A549 (cell line): ENCODE results near the gene IARS1. TPM values are rescaled to one million over a fixed set of nuclear protein-coding genes. Genes with fewer than 3 reads are reported as not detected.

Experiments used
- ATAC-seq, 2 experiments: fragments of 200-7000 bp in 1 of 2; fragments of >200 bp in 1 of 2; cut with Nextera tagmentation in 1 of 2; cut with Tn5 transposase in 1 of 2; 3 replicates each; pipeline versions ENCODE4 v1.8.0 to v1.9.1; 2018 to 2020; ENCODE audit warnings: mild to moderate bottlenecking in 1 of 2, moderate library complexity in 1 of 2
- CTCF ChIA-PET: fragments of 300-600 bp; sonication (Branson Sonifier 250); formaldehyde crosslinking; extraction: SDS; loops from one replicate; lab custom pipeline; 2021; ENCODE audit warnings: antibody characterized with exemption, inconsistent platforms; lab: Yijun Ruan, JAX
- POLR2A ChIA-PET: fragments of 350-600 bp; formaldehyde crosslinking; extraction: SDS; loops from one replicate; lab custom pipeline; 2021; ENCODE audit warnings: antibody characterized with exemption, inconsistent platforms; lab: Yijun Ruan, JAX
- DNase-seq, 2 experiments: peaks; one replicate each; pipeline versions ENCODE4 v3.0.0 to v3.0.0-alpha.2; 2011 to 2016; ENCODE audit warnings: low read depth in 1 of 2, low spot score in 1 of 2
- FAIRE-seq: peaks from 2 replicates; lab custom pipeline; 2011; peaks lifted over from hg19 to GRCh38; lab: Jason Lieb, UNC
- H3K27ac ChIP-seq, 2 experiments: fragments of >200 bp; sonication (Bioruptor Twin); formaldehyde crosslinking; 3 replicates each; pipeline ENCODE4 v1.5.1; 2016 to 2017
- H3K4me1 ChIP-seq: fragments of >200 bp; sonication (Bioruptor Twin); formaldehyde crosslinking; 3 replicates; pipeline ENCODE4 v1.6.1; 2016
- H3K4me2 ChIP-seq: fragments of >200 bp; sonication (Bioruptor Twin); formaldehyde crosslinking; 3 replicates; pipeline ENCODE4 v1.6.1; 2016
- H3K4me3 ChIP-seq: fragments of >200 bp; sonication (Bioruptor Twin); formaldehyde crosslinking; 3 replicates; pipeline ENCODE4 v1.5.1; 2016
- H3K9me3 ChIP-seq: fragments of >200 bp; sonication (Bioruptor Twin); formaldehyde crosslinking; 3 replicates; pipeline ENCODE4 v1.6.1; 2016
- CBX2 ChIP-seq: fragments of 200-600 bp; sonication (generic); IDR thresholded peaks from 2 replicates; pipeline ENCODE4 v1.6.1; 2016; ENCODE audit warnings: low read depth, mild to moderate bottlenecking, borderline replicate concordance
- CHD4 ChIP-seq: fragments of 200-600 bp; sonication (generic); IDR thresholded peaks from 2 replicates; pipeline ENCODE4 v1.6.1; 2016; ENCODE audit warnings: antibody characterized with exemption, mild to moderate bottlenecking, borderline replicate concordance
- HOXA7 ChIP-seq: fragments of 250-450 bp; sonication (Bioruptor Pico); IDR thresholded peaks from 2 replicates; pipeline ENCODE4 v1.5.0; 2020; ENCODE audit warnings: mild to moderate bottlenecking, moderate library complexity
- JUN ChIP-seq, 2 experiments: fragments of >200 bp; sonication (Bioruptor Twin); formaldehyde crosslinking; IDR thresholded peaks; 2 replicates in 1 of 2; 3 replicates in 1 of 2; pipeline ENCODE4 v1.6.1; 2016 to 2017
- MAFK ChIP-seq: fragments of 450-650 bp; IDR thresholded peaks from 2 replicates; pipeline ENCODE4 v1.6.1; 2014; ENCODE audit not compliant: partially characterized antibody
- MAX ChIP-seq: IDR thresholded peaks from 2 replicates; pipeline ENCODE4 v1.6.1; 2012
- MYC ChIP-seq: IDR thresholded peaks from 2 replicates; pipeline ENCODE4 v1.6.1; 2012; ENCODE audit warnings: mild to moderate bottlenecking, inconsistent platforms, low read length, improper control_type of control experiment, borderline replicate concordance
- NPAS2 ChIP-seq: fragments of 250-450 bp; sonication (Bioruptor Pico); IDR thresholded peaks from 2 replicates; pipeline ENCODE4 v1.8.0; 2022; ENCODE audit warnings: mild to moderate bottlenecking, moderate library complexity, borderline replicate concordance
- RAD21 ChIP-seq, 2 experiments: fragments of >200 bp in 1 of 2; sonication (Bioruptor Twin) in 1 of 2; formaldehyde crosslinking in 1 of 2; IDR thresholded peaks in 1 of 2; conservative IDR thresholded peaks in 1 of 2; 2 replicates in 1 of 2; 3 replicates in 1 of 2; pipeline ENCODE4 v1.6.1; 2012 to 2018; ENCODE audit warnings: inconsistent platforms in 1 of 2
- RCOR1 ChIP-seq: fragments of 150-350 bp; IDR thresholded peaks from 2 replicates; pipeline ENCODE4 v1.6.1; 2014; ENCODE audit warnings: antibody characterized with exemption, low read length, low read depth
- SREBF2 ChIP-seq: fragments of 450-650 bp; IDR thresholded peaks from 2 replicates; pipeline ENCODE4 v1.6.1; 2014; ENCODE audit warnings: mild to moderate bottlenecking, moderate library complexity
- TP53 ChIP-seq: fragments of 250-450 bp; sonication (Bioruptor Pico); IDR thresholded peaks from 2 replicates; pipeline ENCODE4 v1.5.0; 2021; ENCODE audit warnings: mild to moderate bottlenecking, moderate library complexity
- USF2 ChIP-seq: fragments of 450-650 bp; IDR thresholded peaks from 2 replicates; pipeline ENCODE4 v1.6.1; 2014; ENCODE audit warnings: antibody characterized with exemption
- ZC3H11A ChIP-seq: fragments of 450-650 bp; IDR thresholded peaks from 2 replicates; pipeline ENCODE4 v1.6.1; 2014; ENCODE audit warnings: antibody characterized with exemption, mild to moderate bottlenecking
- WGBS: methylation state at CpG from one replicate; pipeline ENCODE4 v1.1.6; 2017; ENCODE audit errors: missing lambda C conversion rate; 5-methylcytosine and 5-hydroxymethylcytosine counted together
- polyA plus RNA-seq, 4 experiments: library from polyadenylated mRNA; depleted of rRNA in 3 of 4; stranded (reverse); fragments of >200 nt; fragmentation: RNase III in 1 of 4; extraction: RNeasy Plus Mini Kit Qiagen cat#74134 plus additional on column Dnase treatment in 1 of 4; gene quantifications; 2 replicates in 3 of 4; 3 replicates in 1 of 4; pipeline ENCODE4 v1.2.3, GENCODE V29; 2011 to 2017
- TF ChIP-seq, protein P1 (sequence below): fragments of >200 bp; sonication (Bioruptor Twin); formaldehyde crosslinking; IDR thresholded peaks from 3 replicates; pipeline ENCODE4 v1.5.1; 2016
- TF ChIP-seq, protein P2 (sequence below): fragments of 200-600 bp; sonication (generic); IDR thresholded peaks from 2 replicates; pipeline ENCODE4 v1.6.1; 2016; ENCODE audit warnings: antibody characterized with exemption, mild to moderate bottlenecking, moderate library complexity
- TF ChIP-seq, protein P3 (sequence below): IDR thresholded peaks from 2 replicates; pipeline ENCODE4 v1.6.1; 2012; ENCODE audit warnings: low read depth, borderline replicate concordance
- TF ChIP-seq, protein P4 (sequence below): fragments of >200 bp; sonication (Bioruptor Twin); formaldehyde crosslinking; IDR thresholded peaks from 2 replicates; pipeline ENCODE4 v1.6.1; 2016

Gene IARS1
- polyA plus RNA-seq, 2 of the 4 experiments (the other 2 are of a cell fraction) = 121 to 244 TPM

GRCh38 chr9:92342825-92343488 is 49.5 kb upstream of the IARS1 start:
- FAIRE-seq = no peak
- no peak overlapping the region for H3K4me3 ChIP-seq
- WGBS = 69% methylated on average over 1 of the region's 1 CpG
- TF ChIP-seq RAD21 (conservative IDR thresholded peaks at IDR 0.05 in 1 of 2, IDR thresholded peaks at IDR 0.05 in 1 of 2) (peak in 1 of 2 experiments; percentile 43; a peak in 3 of 5 replicates), CBX2 (no peak)
- TF ChIP-seq, protein P1, sequence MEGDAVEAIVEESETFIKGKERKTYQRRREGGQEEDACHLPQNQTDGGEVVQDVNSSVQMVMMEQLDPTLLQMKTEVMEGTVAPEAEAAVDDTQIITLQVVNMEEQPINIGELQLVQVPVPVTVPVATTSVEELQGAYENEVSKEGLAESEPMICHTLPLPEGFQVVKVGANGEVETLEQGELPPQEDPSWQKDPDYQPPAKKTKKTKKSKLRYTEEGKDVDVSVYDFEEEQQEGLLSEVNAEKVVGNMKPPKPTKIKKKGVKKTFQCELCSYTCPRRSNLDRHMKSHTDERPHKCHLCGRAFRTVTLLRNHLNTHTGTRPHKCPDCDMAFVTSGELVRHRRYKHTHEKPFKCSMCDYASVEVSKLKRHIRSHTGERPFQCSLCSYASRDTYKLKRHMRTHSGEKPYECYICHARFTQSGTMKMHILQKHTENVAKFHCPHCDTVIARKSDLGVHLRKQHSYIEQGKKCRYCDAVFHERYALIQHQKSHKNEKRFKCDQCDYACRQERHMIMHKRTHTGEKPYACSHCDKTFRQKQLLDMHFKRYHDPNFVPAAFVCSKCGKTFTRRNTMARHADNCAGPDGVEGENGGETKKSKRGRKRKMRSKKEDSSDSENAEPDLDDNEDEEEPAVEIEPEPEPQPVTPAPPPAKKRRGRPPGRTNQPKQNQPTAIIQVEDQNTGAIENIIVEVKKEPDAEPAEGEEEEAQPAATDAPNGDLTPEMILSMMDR = peak; percentile 27; the same call in 2 of the 3 replicates
- TF ChIP-seq, all 56 proteins: peak for 2
- Histone ChIP-seq H3K4me1 (no peaks in the 10 kb centered on the region), H3K9me3 (no peaks in the 10 kb centered on the region), H3K4me2 (no peak overlapping the region), H3K27ac (no peak overlapping the region)
- no peak for ATAC-seq
- ChIA-PET CTCF (interaction anchor here (0.8 to 2.8 kb wide), 8 partner anchors 12 to 298 kb away, joined by 3 to 18 read pairs (median 5); partner anchors contain the start of gene CENPP), POLR2A (no interaction called here)
- DNase-seq = no peak

- ChIA-PET CTCF (interaction anchor here (1.1 to 1.4 kb wide), 2 partner anchors 22 to 292 kb away, joined by 3 to 4 read pairs; no protein-coding TSS in a partner anchor), POLR2A (no interaction called here)
- no peak for DNase-seq
- Histone ChIP-seq H3K27ac (no peak overlapping the region), H3K4me1 (no peaks in the 10 kb centered on the region), H3K4me2 (no peak overlapping the region), H3K9me3 (no peaks in the 10 kb centered on the region), H3K4me3 (no peak overlapping the region)
- no peak for FAIRE-seq
- ATAC-seq = no peak
- WGBS = 88% methylated on average over 1 of the region's 1 CpG
- TF ChIP-seq, protein P2, sequence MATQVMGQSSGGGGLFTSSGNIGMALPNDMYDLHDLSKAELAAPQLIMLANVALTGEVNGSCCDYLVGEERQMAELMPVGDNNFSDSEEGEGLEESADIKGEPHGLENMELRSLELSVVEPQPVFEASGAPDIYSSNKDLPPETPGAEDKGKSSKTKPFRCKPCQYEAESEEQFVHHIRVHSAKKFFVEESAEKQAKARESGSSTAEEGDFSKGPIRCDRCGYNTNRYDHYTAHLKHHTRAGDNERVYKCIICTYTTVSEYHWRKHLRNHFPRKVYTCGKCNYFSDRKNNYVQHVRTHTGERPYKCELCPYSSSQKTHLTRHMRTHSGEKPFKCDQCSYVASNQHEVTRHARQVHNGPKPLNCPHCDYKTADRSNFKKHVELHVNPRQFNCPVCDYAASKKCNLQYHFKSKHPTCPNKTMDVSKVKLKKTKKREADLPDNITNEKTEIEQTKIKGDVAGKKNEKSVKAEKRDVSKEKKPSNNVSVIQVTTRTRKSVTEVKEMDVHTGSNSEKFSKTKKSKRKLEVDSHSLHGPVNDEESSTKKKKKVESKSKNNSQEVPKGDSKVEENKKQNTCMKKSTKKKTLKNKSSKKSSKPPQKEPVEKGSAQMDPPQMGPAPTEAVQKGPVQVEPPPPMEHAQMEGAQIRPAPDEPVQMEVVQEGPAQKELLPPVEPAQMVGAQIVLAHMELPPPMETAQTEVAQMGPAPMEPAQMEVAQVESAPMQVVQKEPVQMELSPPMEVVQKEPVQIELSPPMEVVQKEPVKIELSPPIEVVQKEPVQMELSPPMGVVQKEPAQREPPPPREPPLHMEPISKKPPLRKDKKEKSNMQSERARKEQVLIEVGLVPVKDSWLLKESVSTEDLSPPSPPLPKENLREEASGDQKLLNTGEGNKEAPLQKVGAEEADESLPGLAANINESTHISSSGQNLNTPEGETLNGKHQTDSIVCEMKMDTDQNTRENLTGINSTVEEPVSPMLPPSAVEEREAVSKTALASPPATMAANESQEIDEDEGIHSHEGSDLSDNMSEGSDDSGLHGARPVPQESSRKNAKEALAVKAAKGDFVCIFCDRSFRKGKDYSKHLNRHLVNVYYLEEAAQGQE = no peak
- TF ChIP-seq HOXA7 (CRISPR knock-in tag) (no peak), CHD4 (no peak), JUN (IDR thresholded peaks at IDR 0.05) (no peak), TP53 (CRISPR knock-in tag) (no peak), USF2 (no peak), RAD21 (conservative IDR thresholded peaks at IDR 0.05 in 1 of 2, IDR thresholded peaks at IDR 0.05 in 1 of 2) (no peak), MAFK (no peak), SREBF2 (no peak), RCOR1 (no peak), MYC (no peak), NPAS2 (CRISPR knock-in tag) (no peak), ZC3H11A (no peak), MAX (no peak)
- TF ChIP-seq, protein P3, sequence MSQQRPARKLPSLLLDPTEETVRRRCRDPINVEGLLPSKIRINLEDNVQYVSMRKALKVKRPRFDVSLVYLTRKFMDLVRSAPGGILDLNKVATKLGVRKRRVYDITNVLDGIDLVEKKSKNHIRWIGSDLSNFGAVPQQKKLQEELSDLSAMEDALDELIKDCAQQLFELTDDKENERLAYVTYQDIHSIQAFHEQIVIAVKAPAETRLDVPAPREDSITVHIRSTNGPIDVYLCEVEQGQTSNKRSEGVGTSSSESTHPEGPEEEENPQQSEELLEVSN = no peak
- TF ChIP-seq, protein P1 = no peak
- TF ChIP-seq, protein P4, sequence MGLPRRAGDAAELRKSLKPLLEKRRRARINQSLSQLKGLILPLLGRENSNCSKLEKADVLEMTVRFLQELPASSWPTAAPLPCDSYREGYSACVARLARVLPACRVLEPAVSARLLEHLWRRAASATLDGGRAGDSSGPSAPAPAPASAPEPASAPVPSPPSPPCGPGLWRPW = no peak
Measured at GRCh38 chr9:92341578-92341977, 48.1 kb upstream of the IARS1 start.
